ENCODE measurements around the gene TBC1D9B.

DNA sequence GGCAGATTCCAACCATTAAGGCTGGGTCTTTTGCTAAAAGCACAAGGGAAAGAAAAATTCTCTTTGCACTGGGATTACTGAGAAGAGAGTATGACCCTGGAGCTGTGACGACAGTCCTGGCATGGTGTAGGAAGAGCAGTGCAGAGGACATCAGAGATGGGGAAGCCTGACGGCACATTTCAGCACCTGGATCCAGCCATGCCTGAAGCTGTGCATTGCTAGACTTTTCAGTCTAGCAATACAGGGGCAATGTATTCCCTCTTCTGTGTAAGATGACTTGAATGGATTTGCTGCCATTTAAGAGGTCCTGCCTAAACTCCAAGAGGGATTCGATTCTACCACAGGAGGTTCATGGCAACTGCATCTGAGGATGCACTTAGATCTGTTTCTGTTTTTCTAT is 36.7 kb downstream of the TBC1D9B start:
- TF ChIP-seq, protein P1, sequence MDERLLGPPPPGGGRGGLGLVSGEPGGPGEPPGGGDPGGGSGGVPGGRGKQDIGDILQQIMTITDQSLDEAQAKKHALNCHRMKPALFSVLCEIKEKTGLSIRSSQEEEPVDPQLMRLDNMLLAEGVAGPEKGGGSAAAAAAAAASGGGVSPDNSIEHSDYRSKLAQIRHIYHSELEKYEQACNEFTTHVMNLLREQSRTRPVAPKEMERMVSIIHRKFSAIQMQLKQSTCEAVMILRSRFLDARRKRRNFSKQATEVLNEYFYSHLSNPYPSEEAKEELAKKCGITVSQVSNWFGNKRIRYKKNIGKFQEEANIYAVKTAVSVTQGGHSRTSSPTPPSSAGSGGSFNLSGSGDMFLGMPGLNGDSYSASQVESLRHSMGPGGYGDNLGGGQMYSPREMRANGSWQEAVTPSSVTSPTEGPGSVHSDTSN (CRISPR knock-in tag; IDR thresholded peaks at IDR 0.05; ENCODE audit: low read depth), result no peak
- TF ChIP-seq, protein P1 (tag; conservative IDR thresholded peaks at IDR 0.05; ENCODE audit: low read depth), result no peak
- TF ChIP-seq, protein P2, sequence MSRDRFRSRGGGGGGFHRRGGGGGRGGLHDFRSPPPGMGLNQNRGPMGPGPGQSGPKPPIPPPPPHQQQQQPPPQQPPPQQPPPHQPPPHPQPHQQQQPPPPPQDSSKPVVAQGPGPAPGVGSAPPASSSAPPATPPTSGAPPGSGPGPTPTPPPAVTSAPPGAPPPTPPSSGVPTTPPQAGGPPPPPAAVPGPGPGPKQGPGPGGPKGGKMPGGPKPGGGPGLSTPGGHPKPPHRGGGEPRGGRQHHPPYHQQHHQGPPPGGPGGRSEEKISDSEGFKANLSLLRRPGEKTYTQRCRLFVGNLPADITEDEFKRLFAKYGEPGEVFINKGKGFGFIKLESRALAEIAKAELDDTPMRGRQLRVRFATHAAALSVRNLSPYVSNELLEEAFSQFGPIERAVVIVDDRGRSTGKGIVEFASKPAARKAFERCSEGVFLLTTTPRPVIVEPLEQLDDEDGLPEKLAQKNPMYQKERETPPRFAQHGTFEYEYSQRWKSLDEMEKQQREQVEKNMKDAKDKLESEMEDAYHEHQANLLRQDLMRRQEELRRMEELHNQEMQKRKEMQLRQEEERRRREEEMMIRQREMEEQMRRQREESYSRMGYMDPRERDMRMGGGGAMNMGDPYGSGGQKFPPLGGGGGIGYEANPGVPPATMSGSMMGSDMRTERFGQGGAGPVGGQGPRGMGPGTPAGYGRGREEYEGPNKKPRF (IDR thresholded peaks at IDR 0.05; ENCODE audit: low read depth, low read length), result no peak
- TF ChIP-seq FIP1L1 (IDR thresholded peaks at IDR 0.05; ENCODE audit: low read depth, low read length, poor library complexity, severe bottlenecking) (no peak), U2AF2 (optimal IDR thresholded peaks at IDR 0.05; ENCODE audit: low read depth, low read length) (no peak), POLR3G (IDR thresholded peaks at IDR 0.05; ENCODE audit: extremely low read depth, insufficient read length, insufficient replicate concordance) (no peak), KLF1 (tag; IDR thresholded peaks at IDR 0.05) (no peak), CTCFL (IDR thresholded peaks at IDR 0.05; ENCODE audit: borderline replicate concordance, insufficient read depth, low read depth, low read length, poor library complexity, severe bottlenecking) (no peak), PRDM10 (IDR thresholded peaks at IDR 0.05; ENCODE audit: partially characterized antibody) (no peak), MAFK (IDR thresholded peaks at IDR 0.05; ENCODE audit: low read length) (no peak), ZKSCAN1 (IDR thresholded peaks at IDR 0.05; ENCODE audit: low read depth, low read length) (no peak), ARID2 (IDR thresholded peaks at IDR 0.05) (no peak), FOXP1 (CRISPR knock-in tag; IDR thresholded peaks at IDR 0.05) (no peak), RAD21 (CRISPR knock-in tag; conservative IDR thresholded peaks at IDR 0.05 in 1 of 2, IDR thresholded peaks at IDR 0.05 in 1 of 2) (no peak)
- TF ChIP-seq, protein P3, sequence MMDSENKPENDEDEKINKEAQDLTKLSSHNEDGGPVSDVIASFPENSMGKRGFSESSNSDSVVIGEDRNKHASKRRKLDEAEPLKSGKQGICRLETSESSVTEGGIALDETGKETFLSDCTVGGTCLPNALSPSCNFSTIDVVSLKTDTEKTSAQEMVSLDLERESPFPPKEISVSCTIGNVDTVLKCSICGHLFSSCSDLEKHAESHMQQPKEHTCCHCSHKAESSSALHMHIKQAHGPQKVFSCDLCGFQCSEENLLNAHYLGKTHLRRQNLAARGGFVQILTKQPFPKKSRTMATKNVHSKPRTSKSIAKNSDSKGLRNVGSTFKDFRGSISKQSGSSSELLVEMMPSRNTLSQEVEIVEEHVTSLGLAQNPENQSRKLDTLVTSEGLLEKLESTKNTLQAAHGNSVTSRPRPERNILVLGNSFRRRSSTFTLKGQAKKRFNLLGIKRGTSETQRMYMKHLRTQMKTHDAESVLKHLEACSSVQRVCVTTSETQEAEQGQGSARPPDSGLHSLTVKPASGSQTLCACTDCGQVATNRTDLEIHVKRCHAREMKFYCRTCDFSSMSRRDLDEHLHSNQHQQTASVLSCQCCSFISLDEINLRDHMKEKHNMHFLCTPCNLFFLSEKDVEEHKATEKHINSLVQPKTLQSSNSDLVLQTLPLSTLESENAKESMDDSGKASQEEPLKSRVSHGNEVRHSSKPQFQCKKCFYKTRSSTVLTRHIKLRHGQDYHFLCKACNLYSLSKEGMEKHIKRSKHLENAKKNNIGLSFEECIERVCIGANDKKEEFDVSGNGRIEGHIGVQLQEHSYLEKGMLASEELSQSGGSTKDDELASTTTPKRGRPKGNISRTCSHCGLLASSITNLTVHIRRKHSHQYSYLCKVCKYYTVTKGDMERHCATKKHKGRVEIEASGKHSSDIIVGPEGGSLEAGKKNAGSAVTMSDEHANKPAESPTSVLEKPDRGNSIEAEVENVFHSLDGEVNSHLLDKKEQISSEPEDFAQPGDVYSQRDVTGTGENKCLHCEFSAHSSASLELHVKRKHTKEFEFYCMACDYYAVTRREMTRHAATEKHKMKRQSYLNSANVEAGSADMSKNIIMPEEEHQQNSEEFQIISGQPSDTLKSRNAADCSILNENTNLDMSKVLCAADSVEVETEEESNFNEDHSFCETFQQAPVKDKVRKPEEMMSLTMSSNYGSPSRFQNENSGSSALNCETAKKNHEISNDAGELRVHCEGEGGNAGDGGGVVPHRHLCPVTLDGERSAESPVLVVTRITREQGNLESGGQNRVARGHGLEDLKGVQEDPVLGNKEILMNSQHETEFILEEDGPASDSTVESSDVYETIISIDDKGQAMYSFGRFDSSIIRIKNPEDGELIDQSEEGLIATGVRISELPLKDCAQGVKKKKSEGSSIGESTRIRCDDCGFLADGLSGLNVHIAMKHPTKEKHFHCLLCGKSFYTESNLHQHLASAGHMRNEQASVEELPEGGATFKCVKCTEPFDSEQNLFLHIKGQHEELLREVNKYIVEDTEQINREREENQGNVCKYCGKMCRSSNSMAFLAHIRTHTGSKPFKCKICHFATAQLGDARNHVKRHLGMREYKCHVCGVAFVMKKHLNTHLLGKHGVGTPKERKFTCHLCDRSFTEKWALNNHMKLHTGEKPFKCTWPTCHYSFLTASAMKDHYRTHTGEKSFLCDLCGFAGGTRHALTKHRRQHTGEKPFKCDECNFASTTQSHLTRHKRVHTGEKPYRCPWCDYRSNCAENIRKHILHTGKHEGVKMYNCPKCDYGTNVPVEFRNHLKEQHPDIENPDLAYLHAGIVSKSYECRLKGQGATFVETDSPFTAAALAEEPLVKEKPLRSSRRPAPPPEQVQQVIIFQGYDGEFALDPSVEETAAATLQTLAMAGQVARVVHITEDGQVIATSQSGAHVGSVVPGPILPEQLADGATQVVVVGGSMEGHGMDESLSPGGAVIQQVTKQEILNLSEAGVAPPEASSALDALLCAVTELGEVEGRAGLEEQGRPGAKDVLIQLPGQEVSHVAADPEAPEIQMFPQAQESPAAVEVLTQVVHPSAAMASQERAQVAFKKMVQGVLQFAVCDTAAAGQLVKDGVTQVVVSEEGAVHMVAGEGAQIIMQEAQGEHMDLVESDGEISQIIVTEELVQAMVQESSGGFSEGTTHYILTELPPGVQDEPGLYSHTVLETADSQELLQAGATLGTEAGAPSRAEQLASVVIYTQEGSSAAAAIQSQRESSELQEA (IDR thresholded peaks at IDR 0.05; ENCODE audit: low read depth), result no peak

Measured in K562 (cell line).